ENCODE results near the gene NME9. TPM values are rescaled to one million over a fixed set of nuclear protein-coding genes. Genes with fewer than 3 reads are reported as not detected.
A peak's percentile ranks its signal among the peaks of the same experiment; 100 is the strongest.

The NME9 gene
- total RNA-seq, 1 donor from 2014 or later, result not detected

GRCh38 chr3:138284079-138284478, 45.6 kb downstream of the NME9 start:
- peak; percentile 80 for DNase-seq (ENCODE audit: low read depth)
- FAIRE-seq, result no peak
- H3K36me3 ChIP-seq (ENCODE audit: control insufficient read depth, insufficient read depth, low read length), result peaks cover 4% of the 10 kb centered on the region
- no peaks in the 10 kb centered on the region for H3K27me3 ChIP-seq (ENCODE audit: control insufficient read depth, insufficient read depth, low read length)
- TF ChIP-seq CTCF (IDR thresholded peaks at IDR 0.05; ENCODE audit: insufficient read depth, low read length, severe bottlenecking), result no peak
- H3K4me3 ChIP-seq (ENCODE audit: low read depth, low read length), result no peak overlapping the region

GRCh38 chr3:138282836-138283235, 46.8 kb downstream of the NME9 start:
- no peak for FAIRE-seq
- no peak for TF ChIP-seq CTCF (IDR thresholded peaks at IDR 0.05; ENCODE audit: insufficient read depth, low read length, severe bottlenecking)
- Histone ChIP-seq H3K27me3 (ENCODE audit: control insufficient read depth, insufficient read depth, low read length) (no peaks in the 10 kb centered on the region), H3K36me3 (ENCODE audit: control insufficient read depth, insufficient read depth, low read length) (peaks cover 3% of the 10 kb centered on the region), H3K4me3 (ENCODE audit: low read depth, low read length) (no peak overlapping the region)
- no peak for DNase-seq (ENCODE audit: low read depth)

GRCh38 chr3:138281561-138281960, 48.1 kb downstream of the NME9 start:
- FAIRE-seq (no peak), DNase-seq (ENCODE audit: low read depth) (peak; percentile 36)
- TF ChIP-seq CTCF (IDR thresholded peaks at IDR 0.05; ENCODE audit: insufficient read depth, low read length, severe bottlenecking), result no peak
- Histone ChIP-seq H3K4me3 (ENCODE audit: low read depth, low read length) (no peak overlapping the region), H3K27me3 (ENCODE audit: control insufficient read depth, insufficient read depth, low read length) (no peaks in the 10 kb centered on the region), H3K36me3 (ENCODE audit: control insufficient read depth, insufficient read depth, low read length) (peaks cover 3% of the 10 kb centered on the region)

GRCh38 chr3:138271189-138271794, 58.4 kb downstream of the NME9 start:
- FAIRE-seq, result no peak

GRCh38 chr3:138270245-138270644, 59.4 kb downstream of the NME9 start:
- Histone ChIP-seq H3K27me3 (ENCODE audit: control insufficient read depth, insufficient read depth, low read length) (no peaks in the 10 kb centered on the region), H3K36me3 (ENCODE audit: control insufficient read depth, insufficient read depth, low read length) (peaks cover 8% of the 10 kb centered on the region), H3K4me3 (ENCODE audit: low read depth, low read length) (no peak overlapping the region)
- DNase-seq (ENCODE audit: low read depth) (no peak), FAIRE-seq (no peak)
- no peak for TF ChIP-seq CTCF (IDR thresholded peaks at IDR 0.05; ENCODE audit: insufficient read depth, low read length, severe bottlenecking)

More at GRCh38 chr3:138271189-138271794, 58.4 kb downstream of the NME9 start:
- peaks cover 8% of the 10 kb centered on the region for H3K36me3 ChIP-seq (ENCODE audit: control insufficient read depth, insufficient read depth, low read length)
- no peak for TF ChIP-seq CTCF (IDR thresholded peaks at IDR 0.05; ENCODE audit: insufficient read depth, low read length, severe bottlenecking)
- DNase-seq (ENCODE audit: low read depth), result no peak
- H3K4me3 ChIP-seq (ENCODE audit: low read depth, low read length), result no peak overlapping the region
- no peaks in the 10 kb centered on the region for H3K27me3 ChIP-seq (ENCODE audit: control insufficient read depth, insufficient read depth, low read length)

- FAIRE-seq, result no peak
- Histone ChIP-seq H3K36me3 (ENCODE audit: control insufficient read depth, insufficient read depth, low read length) (no peaks in the 10 kb centered on the region), H3K4me3 (ENCODE audit: low read depth, low read length) (no peak overlapping the region), H3K27me3 (ENCODE audit: control insufficient read depth, insufficient read depth, low read length) (no peaks in the 10 kb centered on the region)
- no peak for TF ChIP-seq CTCF (IDR thresholded peaks at IDR 0.05; ENCODE audit: insufficient read depth, low read length, severe bottlenecking)
- DNase-seq (ENCODE audit: low read depth), result no peak
Observed at GRCh38 chr3:138267083-138267482, 62.6 kb downstream of the NME9 start.
